OCI-LY1 (cell line): ENCODE data around the gene PAM16.

Source experiments
- H2AFZ ChIP-seq: fragments of 200-600 bp; sonication (generic), shearing (Covaris generic); 2 replicates; pipeline ENCODE4 v1.6.0; 2014; ENCODE audit warnings: antibody characterized with exemption, mild to moderate bottlenecking, low read length
- H3F3A ChIP-seq: fragments of 200-600 bp; sonication (generic), shearing (Covaris generic); 2 replicates; pipeline ENCODE4 v1.6.0; 2014; ENCODE audit warnings: mild to moderate bottlenecking, antibody characterized with exemption, low read length, moderate library complexity; ENCODE audit not compliant: insufficient read depth
- H3K27ac ChIP-seq: fragments of 200-600 bp; sonication (generic); 2 replicates; pipeline ENCODE4 v1.5.1; 2014; ENCODE audit warnings: low read length, mixed run types, mild to moderate bottlenecking, low read depth; ENCODE audit not compliant: poor library complexity, severe bottlenecking
- H3K27me3 ChIP-seq: fragments of 200-600 bp; sonication (generic); 2 replicates; pipeline ENCODE4 v1.6.0; 2014; ENCODE audit warnings: antibody characterized with exemption, mild to moderate bottlenecking, low read length, moderate library complexity; ENCODE audit not compliant: insufficient read depth
- H3K36me3 ChIP-seq: fragments of 200-600 bp; sonication (generic); 2 replicates; pipeline ENCODE4 v1.6.1; 2014; ENCODE audit warnings: mild to moderate bottlenecking, antibody characterized with exemption, low read length, moderate library complexity, mixed read lengths; ENCODE audit not compliant: insufficient read depth
- H3K4me1 ChIP-seq: fragments of 200-600 bp; sonication (generic); 2 replicates; pipeline ENCODE4 v1.5.1; 2014; ENCODE audit warnings: mild to moderate bottlenecking, low read length, moderate library complexity; ENCODE audit not compliant: insufficient read depth, severe bottlenecking
- H3K4me2 ChIP-seq: fragments of 200-600 bp; sonication (generic), shearing (Covaris generic); 2 replicates; pipeline ENCODE4 v1.6.1; 2014; ENCODE audit warnings: low read length
- H3K4me3 ChIP-seq: fragments of 200-600 bp; sonication (generic); 2 replicates; pipeline ENCODE4 v1.5.1; 2014; ENCODE audit warnings: low read length, low read depth, mild to moderate bottlenecking, mixed read lengths; ENCODE audit not compliant: poor library complexity, severe bottlenecking
- H3K79me2 ChIP-seq: fragments of 200-600 bp; shearing (Covaris generic); 2 replicates; pipeline ENCODE4 v1.6.1; 2016; ENCODE audit warnings: mixed run types, low read length, mixed read lengths; ENCODE audit not compliant: insufficient read depth
- H3K9ac ChIP-seq: fragments of 200-600 bp; sonication (generic), shearing (Covaris generic); 2 replicates; pipeline ENCODE4 v1.6.1; 2014; ENCODE audit warnings: mild to moderate bottlenecking, low read length, mixed read lengths
- H3K9me2 ChIP-seq: fragments of 200-600 bp; sonication (generic), shearing (Covaris generic); 2 replicates; pipeline ENCODE4 v1.6.1; 2014; ENCODE audit warnings: low read depth, mild to moderate bottlenecking, low read length, mixed read lengths
- H3K9me3 ChIP-seq: fragments of 200-600 bp; shearing (Covaris generic); 2 replicates; pipeline ENCODE4 v1.6.1; 2014; ENCODE audit warnings: low read length, mixed read lengths
- H4K20me1 ChIP-seq: fragments of 200-600 bp; sonication (generic), shearing (Covaris generic); 2 replicates; pipeline ENCODE4 v1.6.0; 2016; ENCODE audit warnings: mild to moderate bottlenecking, low read length; ENCODE audit not compliant: insufficient read depth
- CTCF ChIP-seq: fragments of 200-600 bp; sonication (generic), shearing (Covaris generic); IDR thresholded peaks from 2 replicates; pipeline ENCODE4 v1.5.1; 2017; ENCODE audit warnings: mild to moderate bottlenecking, antibody characterized with exemption, low read length, moderate library complexity, mixed read lengths
- EZH2 ChIP-seq: fragments of 200-600 bp; sonication (generic), shearing (Covaris generic); IDR thresholded peaks from 2 replicates; pipeline ENCODE4 v1.8.0; 2017; ENCODE audit warnings: borderline replicate concordance, mixed run types, mild to moderate bottlenecking, antibody characterized with exemption, low read length, moderate library complexity, mixed read lengths

PAM16 gene

DNA sequence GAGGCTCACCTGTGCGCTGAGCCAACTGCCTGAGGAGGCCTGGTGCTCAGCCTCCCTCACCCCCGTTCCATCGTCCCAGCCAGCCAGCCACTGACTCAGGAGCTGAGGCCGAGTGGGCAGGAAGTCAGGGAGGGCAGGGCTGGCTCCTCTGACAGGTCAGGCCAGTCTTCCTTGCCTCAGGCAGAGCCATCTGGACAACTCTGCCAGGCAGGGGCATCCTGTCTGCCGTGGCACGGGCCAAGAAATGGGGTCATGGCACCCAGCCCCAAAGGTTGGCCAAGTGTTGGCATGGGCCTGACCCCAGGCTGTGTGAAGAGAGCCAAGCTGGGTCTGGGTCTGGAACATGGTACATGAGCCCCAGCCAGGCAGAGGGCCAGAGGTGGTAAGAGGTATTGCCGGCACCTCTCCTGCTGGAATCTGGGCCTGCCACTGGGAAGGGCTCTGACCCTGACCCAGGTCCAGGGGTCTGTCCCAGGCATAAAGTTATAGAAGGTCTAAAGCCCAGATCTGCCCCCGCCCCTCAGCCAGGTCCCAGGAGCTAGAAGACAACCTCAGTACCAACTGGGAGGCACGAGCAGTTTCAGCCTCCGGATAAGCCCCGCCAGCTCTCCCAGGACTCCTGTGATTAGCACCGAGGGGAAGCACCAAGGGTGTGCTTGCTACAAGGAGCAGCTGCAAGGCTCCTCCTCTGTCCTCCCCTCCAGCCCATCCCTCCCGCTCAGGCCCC lies 18.0 kb upstream of the PAM16 start:
- no peaks in the 10 kb centered on the region for H3K79me2 ChIP-seq
- H4K20me1 ChIP-seq: no peaks in the 10 kb centered on the region
- H2AFZ ChIP-seq: no peak overlapping the region
- no peaks in the 10 kb centered on the region for H3K9me2 ChIP-seq
- H3K27me3 ChIP-seq: no peaks in the 10 kb centered on the region
- peaks cover 8% of the 10 kb centered on the region for H3K4me1 ChIP-seq
- H3K9ac ChIP-seq: no peak overlapping the region
- no peak for TF ChIP-seq CTCF
- no peak for TF ChIP-seq EZH2
- H3F3A ChIP-seq: no peaks in the 10 kb centered on the region
- H3K9me3 ChIP-seq: no peaks in the 10 kb centered on the region
- peaks cover 14% of the 10 kb centered on the region; the same call in 1 of the 2 replicates for H3K36me3 ChIP-seq
- no peak overlapping the region for H3K4me3 ChIP-seq
- no peak overlapping the region for H3K27ac ChIP-seq
- H3K4me2 ChIP-seq: no peak overlapping the region

DNA sequence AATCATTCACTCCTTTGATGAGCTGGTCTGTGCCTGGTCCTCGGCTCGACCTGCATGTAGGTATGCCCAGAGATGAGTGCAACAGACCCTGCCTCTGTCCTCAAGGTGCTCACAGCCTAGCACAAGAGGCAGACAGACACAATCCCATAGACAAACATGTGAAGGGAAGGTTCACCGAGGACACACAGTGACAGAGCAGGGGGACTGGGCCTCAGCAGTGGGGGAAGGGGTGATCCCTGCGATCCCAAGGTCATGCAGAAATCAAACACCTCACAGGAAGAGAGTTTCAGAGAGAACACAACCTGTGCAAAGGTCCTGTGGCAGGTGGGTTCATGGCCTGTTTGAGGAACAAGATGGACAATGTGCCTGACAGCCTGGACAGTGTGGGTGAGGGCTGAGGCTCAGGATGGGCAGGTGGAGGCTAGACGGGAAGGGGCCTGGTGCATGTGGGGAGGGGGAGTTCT lies 16.3 kb upstream of the PAM16 start:
- Histone ChIP-seq H3K36me3 (peaks cover 21% of the 10 kb centered on the region; the same call in 1 of the 2 replicates), H3K4me3 (no peak overlapping the region), H3K27ac (no peak overlapping the region), H3K4me2 (no peak overlapping the region), H3K27me3 (no peaks in the 10 kb centered on the region), H3K9me3 (no peaks in the 10 kb centered on the region), H3K9me2 (no peaks in the 10 kb centered on the region), H3K79me2 (no peaks in the 10 kb centered on the region), H2AFZ (no peak overlapping the region), H3F3A (no peaks in the 10 kb centered on the region), H4K20me1 (no peaks in the 10 kb centered on the region), H3K9ac (no peak overlapping the region), H3K4me1 (peaks cover 5% of the 10 kb centered on the region)
- no peak for TF ChIP-seq CTCF
- TF ChIP-seq EZH2: no peak

- Histone ChIP-seq H3K36me3 (peaks cover 30% of the 10 kb centered on the region; the same call in 1 of the 2 replicates), H3K9ac (no peak overlapping the region), H2AFZ (no peak overlapping the region), H3K4me2 (no peak overlapping the region), H3K27ac (no peak overlapping the region), H3K9me2 (no peaks in the 10 kb centered on the region), H3K4me3 (no peak overlapping the region), H3K9me3 (no peaks in the 10 kb centered on the region), H3K4me1 (no peaks in the 10 kb centered on the region), H3K27me3 (no peaks in the 10 kb centered on the region), H3K79me2 (no peaks in the 10 kb centered on the region), H4K20me1 (no peaks in the 10 kb centered on the region), H3F3A (no peaks in the 10 kb centered on the region)
- TF ChIP-seq EZH2 (no peak), CTCF (no peak)
These were observed 14.9 kb upstream of the PAM16 start for GRCh38 chr16:4366016-4366415.
